Measurements from ENCODE around the gene IGF1R.

Gene IGF1R

GRCh38 chr15:98775498-98776230 lies 127.3 kb downstream of the IGF1R start:
- Histone ChIP-seq H3K27me3 (ENCODE audit: insufficient read depth, poor library complexity, severe bottlenecking) (no peaks in the 10 kb centered on the region), H3K36me3 (ENCODE audit: low read depth) (0 out of 2 replicates have a peak, but pooled peaks cover 3% of the 10 kb centered on the region), H3K27ac (ENCODE audit: poor library complexity, severe bottlenecking) (peak overlapping the region; percentile 80), H3K4me3 (ENCODE audit: severe bottlenecking) (no peak overlapping the region), H3K9me3 (ENCODE audit: severe bottlenecking) (no peaks in the 10 kb centered on the region), H3K4me1 (ENCODE audit: insufficient read depth, poor library complexity, severe bottlenecking) (peaks cover 48% of the 10 kb centered on the region)
- ATAC-seq (ENCODE audit: low read depth) = no peak
- TF ChIP-seq CTCF (IDR thresholded peaks at IDR 0.05; ENCODE audit: poor library complexity, severe bottlenecking) = no peak
- DNase-seq (ENCODE audit: low spot score) = no peak

- Histone ChIP-seq H3K27ac (ENCODE audit: poor library complexity, severe bottlenecking) (peak overlapping the region; percentile 80), H3K4me1 (ENCODE audit: insufficient read depth, poor library complexity, severe bottlenecking) (peaks cover 45% of the 10 kb centered on the region), H3K4me3 (ENCODE audit: severe bottlenecking) (no peak overlapping the region), H3K27me3 (ENCODE audit: insufficient read depth, poor library complexity, severe bottlenecking) (no peaks in the 10 kb centered on the region), H3K9me3 (ENCODE audit: severe bottlenecking) (no peaks in the 10 kb centered on the region), H3K36me3 (ENCODE audit: low read depth) (0 out of 2 replicates have a peak, but pooled peaks cover 3% of the 10 kb centered on the region)
- no peak for TF ChIP-seq CTCF (IDR thresholded peaks at IDR 0.05; ENCODE audit: poor library complexity, severe bottlenecking)
- DNase-seq (ENCODE audit: low spot score) (no peak), ATAC-seq (ENCODE audit: low read depth) (no peak)
Observed at GRCh38 chr15:98776607-98777281, 128.4 kb downstream of the IGF1R start.

GRCh38 chr15:98777426-98777825 lies 129.1 kb downstream of the IGF1R start:
- Histone ChIP-seq H3K4me3 (ENCODE audit: severe bottlenecking) (no peak overlapping the region), H3K4me1 (ENCODE audit: insufficient read depth, poor library complexity, severe bottlenecking) (peaks cover 45% of the 10 kb centered on the region), H3K9me3 (ENCODE audit: severe bottlenecking) (no peaks in the 10 kb centered on the region), H3K27me3 (ENCODE audit: insufficient read depth, poor library complexity, severe bottlenecking) (no peaks in the 10 kb centered on the region), H3K27ac (ENCODE audit: poor library complexity, severe bottlenecking) (peak overlapping the region; percentile 80), H3K36me3 (ENCODE audit: low read depth) (0 out of 2 replicates have a peak, but pooled peaks cover 3% of the 10 kb centered on the region)
- ATAC-seq (ENCODE audit: low read depth) (no peak), DNase-seq (ENCODE audit: low spot score) (no peak)
- TF ChIP-seq CTCF (IDR thresholded peaks at IDR 0.05; ENCODE audit: poor library complexity, severe bottlenecking) = no peak

GRCh38 chr15:98778263-98778959 lies 130.1 kb downstream of the IGF1R start:
- H3K27ac ChIP-seq (ENCODE audit: poor library complexity, severe bottlenecking) = peak overlapping the region; percentile 37

More at GRCh38 chr15:98778263-98778959, 130.1 kb downstream of the IGF1R start:
- TF ChIP-seq CTCF (IDR thresholded peaks at IDR 0.05; ENCODE audit: poor library complexity, severe bottlenecking) = no peak
- H3K9me3 ChIP-seq (ENCODE audit: severe bottlenecking) = no peaks in the 10 kb centered on the region
- 0 out of 2 replicates have a peak, but pooled peaks cover 3% of the 10 kb centered on the region for H3K36me3 ChIP-seq (ENCODE audit: low read depth)
- H3K4me3 ChIP-seq (ENCODE audit: severe bottlenecking) = no peak overlapping the region
- no peak for DNase-seq (ENCODE audit: low spot score)
- H3K4me1 ChIP-seq (ENCODE audit: insufficient read depth, poor library complexity, severe bottlenecking) = peaks cover 39% of the 10 kb centered on the region
- H3K27me3 ChIP-seq (ENCODE audit: insufficient read depth, poor library complexity, severe bottlenecking) = no peaks in the 10 kb centered on the region
- ATAC-seq (ENCODE audit: low read depth) = no peak
